Heart left ventricle (tissue), 13 donors: ENCODE data around the gene KMT2B.

Source experiments
- POLR2A ChIP-seq, 2 donors: fragments of 450-650 bp; IDR thresholded peaks; one replicate each; pipeline ENCODE4 v1.6.1; 2017; ENCODE audit warnings: antibody characterized with exemption in 2 of 2, mild to moderate bottlenecking in 2 of 2, moderate library complexity in 2 of 2
- TF ChIP-seq, protein P1 (sequence below), 12 donors: fragments of 200-600 bp; sonication (generic) in 4 of 12; IDR thresholded peaks; one replicate each; pipeline versions ENCODE4 v1.5.0 to v1.8.0; 2018 to 2022; ENCODE audit warnings: antibody characterized with exemption in 12 of 12, mild to moderate bottlenecking in 5 of 12
- donor health status: ischemic (EF 13 %, LVEDD 7.1; RV severe dilation, severe dysfunction).
- donor health status: DM: no; HTN: yes; CAD: no.
- donor health status: DM: no; HTN: no; CAD: no.
- donor health status: ischemic (EF 25% LVEDD 6.9; RV normal size, moderate dysfunction).
- donor health status: ischemic (EF 25% LVEDD 5.7; RV mildly dilated, moderate dysfunction).
- donor health status: ischemic (EF 35%, LVEDD 5.7; RV mildly dilated, moderate dysfunction).
- donor health status: nonischemic (EF 11% LVEDD 7.7; RV severe dilation, severe dysfunction).
- donor health status: DM: yes; HTN: yes; CAD: no.
- donor health status: PGD.
- donor health status: ischemic (EF 29% LVEDD 5.4; RV normal size, mild dysfunction).
- donor health status: nonischemic (EF 23%, LVEDD 6.1; RV moderate dilation, normal function).

DNA sequence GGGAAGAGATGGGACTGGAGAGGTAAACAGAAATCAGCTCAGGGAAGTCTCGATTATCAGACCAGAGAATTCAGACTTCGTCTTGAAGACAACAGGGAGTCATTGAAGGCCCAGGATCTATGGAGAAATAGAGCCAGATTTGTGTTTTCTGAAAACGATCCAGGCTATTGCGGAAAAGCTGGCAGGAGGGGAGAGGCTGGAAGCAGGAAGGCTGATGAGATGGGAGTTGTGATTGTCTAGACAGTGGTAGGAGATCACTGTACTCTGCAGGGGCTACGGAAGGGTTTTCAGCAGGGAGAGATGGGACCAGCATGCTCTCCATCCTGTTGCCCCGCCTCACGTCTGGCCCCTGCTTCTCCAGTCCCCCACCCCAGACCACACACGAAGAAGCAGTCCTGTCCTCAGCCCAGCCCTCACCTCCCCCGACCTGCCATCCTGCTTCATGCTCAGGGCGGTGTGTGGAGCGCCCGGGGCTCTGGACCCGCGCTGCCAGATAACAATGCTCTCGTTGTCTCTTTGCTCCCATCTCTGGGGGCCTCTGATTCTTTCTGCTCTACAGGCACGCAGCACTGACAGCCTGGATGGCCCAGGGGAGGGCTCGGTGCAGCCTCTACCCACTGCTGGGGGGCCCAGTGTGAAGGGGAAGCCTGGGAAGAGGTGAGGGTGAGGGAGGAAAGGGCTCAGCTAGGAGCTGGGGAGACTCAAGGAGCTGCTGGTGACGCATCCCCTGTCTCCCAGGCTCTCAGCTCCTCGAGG is 59.5 kb downstream of the KMT2B start:
- TF ChIP-seq, protein P1, sequence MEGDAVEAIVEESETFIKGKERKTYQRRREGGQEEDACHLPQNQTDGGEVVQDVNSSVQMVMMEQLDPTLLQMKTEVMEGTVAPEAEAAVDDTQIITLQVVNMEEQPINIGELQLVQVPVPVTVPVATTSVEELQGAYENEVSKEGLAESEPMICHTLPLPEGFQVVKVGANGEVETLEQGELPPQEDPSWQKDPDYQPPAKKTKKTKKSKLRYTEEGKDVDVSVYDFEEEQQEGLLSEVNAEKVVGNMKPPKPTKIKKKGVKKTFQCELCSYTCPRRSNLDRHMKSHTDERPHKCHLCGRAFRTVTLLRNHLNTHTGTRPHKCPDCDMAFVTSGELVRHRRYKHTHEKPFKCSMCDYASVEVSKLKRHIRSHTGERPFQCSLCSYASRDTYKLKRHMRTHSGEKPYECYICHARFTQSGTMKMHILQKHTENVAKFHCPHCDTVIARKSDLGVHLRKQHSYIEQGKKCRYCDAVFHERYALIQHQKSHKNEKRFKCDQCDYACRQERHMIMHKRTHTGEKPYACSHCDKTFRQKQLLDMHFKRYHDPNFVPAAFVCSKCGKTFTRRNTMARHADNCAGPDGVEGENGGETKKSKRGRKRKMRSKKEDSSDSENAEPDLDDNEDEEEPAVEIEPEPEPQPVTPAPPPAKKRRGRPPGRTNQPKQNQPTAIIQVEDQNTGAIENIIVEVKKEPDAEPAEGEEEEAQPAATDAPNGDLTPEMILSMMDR (IDR thresholded peaks at IDR 0.05) = no peak
- TF ChIP-seq POLR2A (IDR thresholded peaks at IDR 0.05) = no peak
